Neuronal stem cell (in vitro differentiated cells): ENCODE measurements around the gene ORC3.

Experiments used
- DNase-seq: peaks from one replicate; pipeline ENCODE4 v3.0.0-alpha.2; 2013; ENCODE audit warnings: low spot score
- H2AFZ ChIP-seq: one replicate; pipeline ENCODE4 v1.6.1; 2013; ENCODE audit warnings: mild to moderate bottlenecking, low read length, inconsistent platforms
- H2AK5ac ChIP-seq: 2 replicates; pipeline ENCODE4 v1.6.1; 2013; ENCODE audit warnings: low read depth, mild to moderate bottlenecking, inconsistent platforms, low read length, moderate library complexity, mixed read lengths
- H2BK120ac ChIP-seq: 2 replicates; pipeline ENCODE4 v1.6.1; 2013; ENCODE audit warnings: low read depth, mild to moderate bottlenecking, inconsistent platforms, low read length, moderate library complexity, mixed read lengths
- H2BK12ac ChIP-seq: one replicate; pipeline ENCODE4 v1.6.1; 2013; ENCODE audit warnings: low read length, inconsistent platforms
- H2BK15ac ChIP-seq: 2 replicates; pipeline ENCODE4 v1.6.1; 2013; ENCODE audit warnings: mild to moderate bottlenecking, low read length, inconsistent platforms, mixed read lengths
- H2BK5ac ChIP-seq: one replicate; pipeline ENCODE4 v1.6.1; 2013; ENCODE audit warnings: inconsistent platforms, mild to moderate bottlenecking, low read length, moderate library complexity
- H3K14ac ChIP-seq: one replicate; pipeline ENCODE4 v1.6.1; 2013; ENCODE audit warnings: low read length, inconsistent platforms
- H3K18ac ChIP-seq: 2 replicates; pipeline ENCODE4 v1.6.1; 2013; ENCODE audit warnings: low read length, inconsistent platforms
- H3K23ac ChIP-seq: 2 replicates; pipeline ENCODE4 v1.6.1; 2013; ENCODE audit warnings: low read depth, mild to moderate bottlenecking, mixed read lengths, low read length, inconsistent platforms; ENCODE audit not compliant: poor library complexity
- H3K27ac ChIP-seq: replicated peaks from 3 replicates; pipeline ENCODE4 v1.5.1; 2013; ENCODE audit warnings: low read length, inconsistent platforms
- H3K27me3 ChIP-seq, 3 experiments: 2 replicates each; pipeline ENCODE4 v1.6.1; 2013; ENCODE audit warnings: low read length in 3 of 3, mild to moderate bottlenecking in 2 of 3, inconsistent platforms in 1 of 3, low read depth in 1 of 3, mixed read lengths in 1 of 3, moderate library complexity in 1 of 3; ENCODE audit not compliant: control insufficient read depth in 3 of 3, insufficient read depth in 3 of 3
- H3K36me3 ChIP-seq, 2 donors: replicated peaks in 1 of 2; 2 replicates each; pipeline ENCODE4 v1.6.1; 2013; ENCODE audit warnings: low read length in 2 of 2; ENCODE audit not compliant: control insufficient read depth in 2 of 2, insufficient read depth in 2 of 2
- H3K4ac ChIP-seq: 2 replicates; pipeline ENCODE4 v1.6.1; 2013; ENCODE audit warnings: inconsistent platforms, mild to moderate bottlenecking, low read length, moderate library complexity
- H3K4me1 ChIP-seq, 2 donors: 1 replicate in 1 of 2; 2 replicates in 1 of 2; pipeline ENCODE4 v1.6.1; 2013; ENCODE audit warnings: low read length in 2 of 2, low read depth in 1 of 2; ENCODE audit not compliant: control insufficient read depth in 2 of 2, insufficient read depth in 1 of 2
- H3K4me2 ChIP-seq: one replicate; pipeline ENCODE4 v1.6.1; 2013; ENCODE audit warnings: mild to moderate bottlenecking, low read length, inconsistent platforms; ENCODE audit not compliant: insufficient read depth, poor library complexity, severe bottlenecking
- H3K4me3 ChIP-seq, 2 donors: 2 replicates each; pipeline ENCODE4 v1.5.1; 2013; ENCODE audit warnings: low read length in 2 of 2, mild to moderate bottlenecking in 2 of 2, inconsistent platforms in 1 of 2, moderate library complexity in 1 of 2
- H3K79me1 ChIP-seq: one replicate; pipeline ENCODE4 v1.6.1; 2013; ENCODE audit warnings: low read depth, mild to moderate bottlenecking, inconsistent platforms, low read length, moderate library complexity
- H3K9ac ChIP-seq: one replicate; pipeline ENCODE4 v1.6.1; 2013; ENCODE audit warnings: mild to moderate bottlenecking, low read depth, low read length, inconsistent platforms; ENCODE audit not compliant: poor library complexity
- H3K9me3 ChIP-seq, 2 donors: replicated peaks in 1 of 2; 2 replicates each; pipeline versions ENCODE3 to v1.6.1; 2013; ENCODE audit warnings: low read length in 2 of 2, mild to moderate bottlenecking in 2 of 2, inconsistent platforms in 1 of 2, low read depth in 1 of 2, mixed read lengths in 1 of 2, moderate library complexity in 1 of 2; ENCODE audit not compliant: control insufficient read depth in 2 of 2, insufficient read depth in 1 of 2
- H4K8ac ChIP-seq: one replicate; pipeline ENCODE4 v1.6.1; 2013; ENCODE audit warnings: low read depth, mild to moderate bottlenecking, inconsistent platforms, low read length, moderate library complexity
- H4K91ac ChIP-seq: one replicate; pipeline ENCODE4 v1.6.1; 2013; ENCODE audit warnings: low read length, low read depth, mild to moderate bottlenecking, inconsistent platforms; ENCODE audit not compliant: poor library complexity
- WGBS, 2 donors: extraction: QIAGEN DNeasy Blood & Tissue Kit; methylation state at CpG; one replicate each; pipeline ENCODE4 v1.1.7; 2013; ENCODE audit warnings: missing lambda C conversion rate in 2 of 2, mixed read lengths in 1 of 2; ENCODE audit not compliant: insufficient read length in 2 of 2, insufficient replicate concordance in 1 of 2; ENCODE audit errors: extremely low coverage in 2 of 2; 5-methylcytosine and 5-hydroxymethylcytosine counted together

Gene ORC3

GRCh38 chr6:87645080-87645479, 55.1 kb downstream of the ORC3 start:
- no peak overlapping the region for H3K14ac ChIP-seq
- H4K91ac ChIP-seq: no peak overlapping the region
- no peak overlapping the region for H3K4me2 ChIP-seq
- no peak overlapping the region for H3K27ac ChIP-seq
- no peaks in the 10 kb centered on the region for H3K27me3 ChIP-seq
- H3K4me3 ChIP-seq: no peak overlapping the region
- no peaks in the 10 kb centered on the region for H3K4me1 ChIP-seq
- no peak overlapping the region for H4K8ac ChIP-seq
- H2AFZ ChIP-seq: no peak overlapping the region
- H2AK5ac ChIP-seq: no peak overlapping the region
- no peak overlapping the region for H2BK5ac ChIP-seq
- H3K36me3 ChIP-seq: peaks cover 0 to 38% of the 10 kb centered on the region in 2 donors
- H2BK12ac ChIP-seq: no peak overlapping the region
- no CpG with 5 or more reads among the region's 1 CpG for WGBS, 2 donors
- no peak overlapping the region for H2BK120ac ChIP-seq
- no peak overlapping the region for H3K18ac ChIP-seq
- H2BK15ac ChIP-seq: no peak overlapping the region
- H3K9ac ChIP-seq: no peak overlapping the region
- DNase-seq: no peak
- no peaks in the 10 kb centered on the region for H3K9me3 ChIP-seq
- H3K23ac ChIP-seq: no peak overlapping the region
- H3K4ac ChIP-seq: no peak overlapping the region
- no peaks in the 10 kb centered on the region for H3K79me1 ChIP-seq

DNA sequence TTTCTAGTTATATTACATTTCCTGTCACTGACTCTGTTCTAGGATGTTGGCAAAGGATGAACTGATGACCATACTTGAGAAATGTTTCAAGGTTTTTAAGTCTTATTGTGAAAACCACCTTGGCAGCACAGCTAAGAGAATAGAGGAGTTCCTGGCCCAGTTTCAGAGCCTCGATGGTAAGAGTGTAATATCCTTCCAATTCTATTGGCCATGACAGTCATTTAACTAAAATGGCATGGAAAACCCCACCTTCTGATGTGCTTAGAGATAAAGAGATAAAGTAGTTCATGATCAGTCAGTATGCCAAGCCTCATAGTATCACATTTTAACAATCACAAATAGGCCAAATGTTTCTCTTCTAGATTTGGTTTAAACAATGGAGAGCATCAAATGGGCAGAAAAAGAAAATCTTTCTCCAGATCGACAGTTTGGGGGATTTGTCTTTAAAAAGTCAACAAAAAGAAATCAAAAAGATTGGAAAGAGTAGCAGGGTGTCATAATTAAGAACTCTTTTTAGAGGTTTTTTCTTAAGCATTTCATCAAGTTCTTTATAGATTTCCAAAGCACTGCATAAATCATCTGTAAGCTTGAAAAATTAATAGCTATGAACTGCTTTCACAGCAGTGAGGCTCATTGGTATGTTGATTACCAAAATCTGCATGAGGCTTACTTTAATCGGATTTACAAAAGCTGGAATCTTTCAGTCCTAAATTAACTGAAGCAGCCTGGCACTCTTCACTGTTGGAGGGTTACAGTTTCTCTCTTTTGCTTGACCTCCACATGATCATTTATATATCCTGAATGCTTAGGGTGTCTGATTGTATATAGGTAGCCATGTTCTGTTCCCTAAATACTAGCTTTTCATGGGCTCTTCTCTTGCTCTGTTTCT, 63.4 kb downstream of the ORC3 start:
- Histone ChIP-seq H3K36me3 (peaks cover 6 to 74% of the 10 kb centered on the region in 2 donors), H2AK5ac (no peak overlapping the region), H2BK5ac (no peak overlapping the region), H2BK12ac (no peak overlapping the region), H3K18ac (no peak overlapping the region), H2BK15ac (no peak overlapping the region), H3K23ac (no peak overlapping the region), H4K8ac (no peak overlapping the region), H3K4me1 (no peaks in the 10 kb centered on the region), H3K9ac (no peak overlapping the region), H3K9me3 (no peaks in the 10 kb centered on the region), H3K4me2 (no peak overlapping the region), H3K27ac (no peak overlapping the region), H4K91ac (no peak overlapping the region), H3K79me1 (no peaks in the 10 kb centered on the region), H3K14ac (no peak overlapping the region), H2AFZ (no peak overlapping the region), H3K27me3 (no peaks in the 10 kb centered on the region), H3K4me3 (no peak overlapping the region), H2BK120ac (no peak overlapping the region), H3K4ac (no peak overlapping the region)
- no CpG with 5 or more reads among the region's 3 CpGs for WGBS, 2 donors
- no peak for DNase-seq

DNA sequence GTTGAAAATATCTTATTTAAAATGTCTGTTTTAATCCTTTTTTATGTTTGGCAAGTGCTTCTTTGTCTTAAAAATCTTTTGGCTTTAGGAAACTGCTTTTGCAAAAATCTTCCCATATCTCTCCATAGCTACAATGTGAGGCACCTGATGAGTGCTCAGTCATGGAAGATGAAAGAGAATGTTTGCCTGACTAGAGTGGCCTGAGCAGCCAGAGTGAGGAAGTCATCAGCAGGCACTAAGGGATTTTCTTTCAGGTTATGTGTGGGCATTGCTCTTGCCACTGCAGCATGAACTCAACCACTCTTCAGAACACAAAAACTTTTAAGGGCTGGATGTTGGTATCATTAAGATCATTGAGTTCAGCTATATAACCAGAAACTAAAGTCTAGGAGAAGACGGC, 64.2 kb downstream of the ORC3 start:
- Histone ChIP-seq H3K9ac (no peak overlapping the region), H3K36me3 (peaks cover 6 to 72% of the 10 kb centered on the region in 2 donors), H3K4me1 (no peaks in the 10 kb centered on the region), H2BK120ac (no peak overlapping the region), H3K4ac (no peak overlapping the region), H3K27ac (no peak overlapping the region), H2AK5ac (no peak overlapping the region), H4K91ac (no peak overlapping the region), H2BK12ac (no peak overlapping the region), H3K4me3 (no peak overlapping the region), H3K9me3 (no peaks in the 10 kb centered on the region), H3K18ac (no peak overlapping the region), H2BK15ac (no peak overlapping the region), H3K14ac (no peak overlapping the region), H3K4me2 (no peak overlapping the region), H4K8ac (no peak overlapping the region), H2BK5ac (no peak overlapping the region), H3K79me1 (no peaks in the 10 kb centered on the region), H3K23ac (no peak overlapping the region), H3K27me3 (no peaks in the 10 kb centered on the region), H2AFZ (no peak overlapping the region)
- DNase-seq: no peak
- no CpG with 5 or more reads among the region's 1 CpG for WGBS, 2 donors

DNA sequence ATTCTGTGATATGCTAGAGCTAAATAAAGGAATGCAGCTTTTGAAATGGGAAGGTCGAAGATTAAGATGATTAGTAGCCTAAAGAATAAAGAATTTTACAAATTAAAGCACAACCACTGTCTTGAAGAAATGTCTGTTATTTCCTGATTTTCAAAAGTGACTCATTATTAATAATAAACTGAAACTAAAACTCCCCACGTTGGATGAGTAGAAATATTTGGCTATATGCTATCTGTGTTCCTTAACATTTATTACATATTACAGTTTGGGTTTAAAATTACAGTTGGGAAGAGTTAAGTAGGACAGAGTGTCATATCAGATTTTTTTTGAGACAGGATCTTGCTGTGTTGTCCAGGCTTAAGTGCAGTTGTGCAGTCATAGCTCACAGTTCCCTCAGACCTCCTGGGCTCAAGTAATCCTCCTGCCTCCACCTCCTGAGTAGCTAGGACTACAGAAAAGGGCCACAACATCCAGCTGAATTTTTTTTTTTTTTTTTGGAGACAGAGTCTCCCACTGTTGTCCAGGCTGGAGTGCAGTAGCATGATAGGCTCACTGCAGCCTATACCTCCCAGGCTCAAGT, 65.0 kb downstream of the ORC3 start:
- no peak overlapping the region for H3K4me3 ChIP-seq
- H3K79me1 ChIP-seq: no peaks in the 10 kb centered on the region
- H2AK5ac ChIP-seq: no peak overlapping the region
- no peak overlapping the region for H2BK12ac ChIP-seq
- no peaks in the 10 kb centered on the region for H3K27me3 ChIP-seq
- H3K18ac ChIP-seq: no peak overlapping the region
- H3K23ac ChIP-seq: no peak overlapping the region
- H3K27ac ChIP-seq: no peak overlapping the region
- no peak overlapping the region for H3K4ac ChIP-seq
- no peak overlapping the region for H4K8ac ChIP-seq
- no peak overlapping the region for H2BK15ac ChIP-seq
- H2BK5ac ChIP-seq: no peak overlapping the region
- peaks cover 6 to 74% of the 10 kb centered on the region in 2 donors for H3K36me3 ChIP-seq
- no peaks in the 10 kb centered on the region for H3K9me3 ChIP-seq
- no peak overlapping the region for H3K9ac ChIP-seq
- WGBS, 2 donors: no CpG with 5 or more reads among the region's 2 CpGs
- H4K91ac ChIP-seq: no peak overlapping the region
- no peak overlapping the region for H3K14ac ChIP-seq
- no peak overlapping the region for H2BK120ac ChIP-seq
- no peak for DNase-seq
- H3K4me2 ChIP-seq: no peak overlapping the region
- H2AFZ ChIP-seq: no peak overlapping the region
- no peaks in the 10 kb centered on the region for H3K4me1 ChIP-seq
